ENCODE results near the gene E2F3. TPM values are rescaled to one million over a fixed set of nuclear protein-coding genes. Genes with fewer than 3 reads are reported as not detected.

Gene E2F3
- total RNA-seq, 2 donors from 2014 or later: 8.1 to 9.9 TPM

Other genes with a start within 250 kb of the E2F3 start
- 1 to 10 TPM; 6.1 to 8.7 TPM for gene MBOAT1, start 189.4 kb upstream of the E2F3 start, total RNA-seq
- gene CDKAL1, start 132.6 kb downstream of the E2F3 start, total RNA-seq: 10 to 100 TPM; 13.1 TPM

Data from posterior vena cava (tissue), 2 donors.